Kidney epithelial cell (primary cell): ENCODE measurements around the gene C14orf132. TPM values are rescaled to one million over a fixed set of nuclear protein-coding genes. Genes with fewer than 3 reads are reported as not detected.

ENCODE experiments used
- DNase-seq: peaks from one replicate; pipeline ENCODE4 v3.0.0-alpha.2; 2010; ENCODE audit warnings: low read depth
- H3K27me3 ChIP-seq: 2 replicates; pipeline ENCODE4 v1.6.0; 2011; ENCODE audit warnings: low read length; ENCODE audit not compliant: control insufficient read depth, insufficient read depth
- H3K36me3 ChIP-seq: 2 replicates; pipeline ENCODE4 v1.5.1; 2011; ENCODE audit warnings: low read length; ENCODE audit not compliant: control insufficient read depth, insufficient read depth
- H3K4me3 ChIP-seq: 2 replicates; pipeline ENCODE4 v1.5.1; 2011; ENCODE audit warnings: low read depth, mild to moderate bottlenecking, control low read depth, low read length
- CTCF ChIP-seq: IDR thresholded peaks from 2 replicates; pipeline ENCODE4 v1.5.1; 2011; ENCODE audit warnings: mild to moderate bottlenecking, moderate library complexity, low read length, control low read depth, inconsistent platforms; ENCODE audit not compliant: insufficient read depth, poor library complexity, severe bottlenecking
- total RNA-seq: library from RNA; depleted of rRNA; stranded (reverse); fragments of >200 nt; gene quantifications from 2 replicates; pipeline ENCODE4 v1.2.3, GENCODE V29; 2015

C14orf132 gene
- total RNA-seq, 1 donor from 2014 or later: 8.4 TPM

DNA sequence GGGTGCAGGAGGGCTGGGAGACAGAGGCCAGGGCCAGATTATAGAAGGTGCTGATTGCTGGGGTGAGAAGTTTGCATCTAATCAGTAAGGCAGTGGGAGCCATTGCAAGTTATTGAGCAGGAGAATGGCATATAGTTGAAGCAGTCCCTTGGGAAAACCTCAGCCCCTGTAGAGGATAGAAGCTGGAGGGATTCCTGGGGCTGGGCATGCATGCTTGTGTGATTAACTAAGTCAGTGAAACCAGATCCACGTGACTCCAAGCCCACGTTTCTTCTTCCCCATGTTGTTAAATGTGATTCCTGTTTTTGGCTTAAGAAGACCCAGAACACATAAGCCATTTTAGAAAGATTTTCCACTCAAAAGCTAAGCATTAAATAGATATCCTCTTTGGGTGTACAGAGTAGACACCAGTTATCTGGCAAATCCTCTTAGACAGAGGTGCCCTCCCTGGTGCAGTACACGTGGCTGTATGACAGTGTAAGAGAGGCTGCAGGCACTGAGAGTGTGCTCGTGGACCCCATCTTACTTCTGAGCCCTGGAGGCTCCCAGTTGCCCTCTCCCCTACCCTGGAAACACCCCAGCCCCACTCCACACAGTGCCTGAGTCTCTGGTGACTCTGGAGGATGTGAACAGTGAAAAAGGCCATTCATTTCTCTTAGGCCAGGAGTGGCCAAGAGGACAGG is 3.2 kb downstream of the C14orf132 start:
- no peak for DNase-seq
- TF ChIP-seq CTCF: no peak
- Histone ChIP-seq H3K36me3 (no peaks in the 10 kb centered on the region), H3K4me3 (no peak overlapping the region), H3K27me3 (peaks cover 13% of the 10 kb centered on the region)

DNA sequence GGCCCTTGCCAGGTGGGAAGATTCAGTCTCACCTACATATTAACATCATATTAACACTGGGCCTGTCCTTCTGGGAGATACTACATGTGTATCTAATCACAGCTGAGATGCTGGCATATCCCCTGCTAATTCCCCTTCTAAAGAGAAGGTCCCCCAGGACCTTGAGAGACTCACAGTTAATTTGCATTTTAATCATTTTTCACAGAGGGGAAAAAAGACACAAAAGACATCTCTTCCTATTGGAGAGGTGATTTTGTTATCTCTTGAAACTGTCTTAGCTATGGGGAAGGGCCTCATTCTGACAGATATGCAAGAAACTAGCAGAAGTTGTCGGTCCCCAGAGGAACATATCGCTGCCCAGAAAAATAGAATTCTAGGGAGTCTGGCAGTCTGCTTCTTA is 7.5 kb downstream of the C14orf132 start:
- no peak for DNase-seq
- no peaks in the 10 kb centered on the region for H3K36me3 ChIP-seq
- no peak for TF ChIP-seq CTCF
- H3K27me3 ChIP-seq: no peaks in the 10 kb centered on the region
- H3K4me3 ChIP-seq: no peak overlapping the region

- no peak for DNase-seq
- Histone ChIP-seq H3K4me3 (no peak overlapping the region), H3K27me3 (no peaks in the 10 kb centered on the region), H3K36me3 (no peaks in the 10 kb centered on the region)
- TF ChIP-seq CTCF: no peak
Observed at GRCh38 chr14:96047101-96047500, 7.9 kb downstream of the C14orf132 start.

- H3K27me3 ChIP-seq: no peaks in the 10 kb centered on the region
- DNase-seq: no peak
- no peak for TF ChIP-seq CTCF
- no peaks in the 10 kb centered on the region for H3K36me3 ChIP-seq
- no peak overlapping the region for H3K4me3 ChIP-seq
Observed at GRCh38 chr14:96049932-96050331, 10.8 kb downstream of the C14orf132 start.

DNA sequence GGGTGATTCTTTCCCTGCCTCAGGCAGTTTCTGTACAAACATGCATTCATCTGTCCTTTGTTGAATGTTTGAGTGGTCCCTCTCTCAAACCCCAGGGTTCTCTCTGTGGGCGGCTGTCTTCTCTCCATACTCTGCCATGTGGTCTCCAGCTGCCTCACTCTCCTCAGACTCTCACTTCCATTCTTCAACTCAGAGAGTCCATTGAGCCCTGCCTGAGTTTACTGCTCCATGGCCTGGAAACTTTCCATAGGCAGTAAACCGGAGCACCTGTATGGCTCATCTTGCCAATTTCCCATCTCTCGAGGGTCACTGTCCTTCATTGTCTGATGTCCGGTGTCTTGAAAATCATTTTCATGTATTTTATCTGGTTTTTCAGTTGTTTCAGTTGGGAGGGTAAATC is 11.3 kb downstream of the C14orf132 start:
- no peaks in the 10 kb centered on the region for H3K27me3 ChIP-seq

More for the DNA sequence above, 11.3 kb downstream of the C14orf132 start:
- TF ChIP-seq CTCF: no peak
- Histone ChIP-seq H3K4me3 (no peak overlapping the region), H3K36me3 (no peaks in the 10 kb centered on the region)
- no peak for DNase-seq
